Activated naive CD4-positive, alpha-beta T cell treated with anti-CD3 and anti-CD28 coated beads, Interleukin-2, amount 50 U/mL, for 16 hours (primary cell): Measurements from ENCODE around the gene VWCE.
"Not testable (repeated sequence)": the region's sequence is repeated elsewhere in the genome, so short reads cannot be mapped to it uniquely, and the experiment has no call there.

Experiments used
- DNase-seq: peaks from one replicate; pipeline ENCODE4 v3.0.0-alpha.2; 2020

Gene VWCE

GRCh38 chr11:61279934-61280659, 15.0 kb downstream of the VWCE start:
- DNase-seq, result no peak

- no peak for DNase-seq
These were observed 17.1 kb downstream of the VWCE start for GRCh38 chr11:61278001-61278470.

GRCh38 chr11:61277186-61278000, 17.7 kb downstream of the VWCE start:
- no peak for DNase-seq

GRCh38 chr11:61275191-61275590, 19.9 kb downstream of the VWCE start:
- DNase-seq, result no peak

GRCh38 chr11:61274084-61274483, 21.0 kb downstream of the VWCE start:
- no peak for DNase-seq

GRCh38 chr11:61273178-61274078, 21.7 kb downstream of the VWCE start:
- no peak for DNase-seq

- DNase-seq, result no peak
These were observed 22.4 kb downstream of the VWCE start for GRCh38 chr11:61272731-61273130.

GRCh38 chr11:61270354-61271076, 24.6 kb downstream of the VWCE start:
- no peak for DNase-seq

- no peak for DNase-seq
These were observed 26.4 kb downstream of the VWCE start for GRCh38 chr11:61268588-61269250.

GRCh38 chr11:61267437-61267841, 27.7 kb downstream of the VWCE start:
- DNase-seq, result no peak

- DNase-seq, result no peak
These were observed 28.5 kb downstream of the VWCE start for GRCh38 chr11:61266602-61267001.

GRCh38 chr11:61265357-61265756, 29.8 kb downstream of the VWCE start:
- DNase-seq, result no peak

- DNase-seq, result no peak
These were observed 30.3 kb downstream of the VWCE start for GRCh38 chr11:61264795-61265194.

- no peak for DNase-seq
These were observed 30.7 kb downstream of the VWCE start for GRCh38 chr11:61264371-61264770.

- DNase-seq, result no peak
These were observed 35.8 kb downstream of the VWCE start for GRCh38 chr11:61259363-61259762.

GRCh38 chr11:61258546-61258945, 36.6 kb downstream of the VWCE start:
- no peak for DNase-seq

GRCh38 chr11:61256710-61257482, 38.2 kb downstream of the VWCE start:
- DNase-seq, result no peak

GRCh38 chr11:61254403-61255025, 40.6 kb downstream of the VWCE start:
- peak; percentile 63 for DNase-seq

- not testable (repeated sequence) for DNase-seq
These were observed 42.8 kb downstream of the VWCE start for GRCh38 chr11:61252332-61252731.
